ENCODE measurements around the gene NOS2.
"Not testable (repeated sequence)": the region's sequence is repeated elsewhere in the genome, so short reads cannot be mapped to it uniquely, and the experiment has no call there.

Gene NOS2

GRCh38 chr17:27800522-27800921, at the start of gene NOS2:
TSS of gene NOS2 (minus strand) at chr17:27800529. CDS start at chr17:27798809, 1,720 bp downstream.
- no peak within 1 kb of the TSS for H3K27ac ChIP-seq
- ChIA-PET POLR2A (ENCODE audit: low non-redundant PET) (no interaction called here), CTCF (interaction anchor here (1.2 kb wide), 1 partner anchor 79 kb away, joined by 4 read pairs; no protein-coding TSS in a partner anchor)
- DNase-seq (ENCODE audit: low spot score): no peak
- no peak for TF ChIP-seq CTCF (conservative IDR thresholded peaks at IDR 0.05; ENCODE audit: low read depth)

- no peak overlapping the region for H3K27ac ChIP-seq
- POLR2A ChIA-PET (ENCODE audit: low non-redundant PET): no interaction called here
- CTCF ChIA-PET: no interaction called here
- DNase-seq (ENCODE audit: low spot score): no peak
- TF ChIP-seq CTCF (conservative IDR thresholded peaks at IDR 0.05; ENCODE audit: low read depth): no peak
These were observed 49.3 kb upstream of the NOS2 start for GRCh38 chr17:27849474-27850185.

GRCh38 chr17:27848931-27849330, 48.6 kb upstream of the NOS2 start:
- ChIA-PET CTCF (no interaction called here), POLR2A (ENCODE audit: low non-redundant PET) (no interaction called here)
- DNase-seq (ENCODE audit: low spot score): no peak
- TF ChIP-seq CTCF (conservative IDR thresholded peaks at IDR 0.05; ENCODE audit: low read depth): no peak
- no peak overlapping the region for H3K27ac ChIP-seq

GRCh38 chr17:27846808-27847307, 46.5 kb upstream of the NOS2 start:
- DNase-seq (ENCODE audit: low spot score); H3K27ac ChIP-seq; POLR2A ChIA-PET (ENCODE audit: low non-redundant PET): not testable (repeated sequence)
- CTCF ChIA-PET: interaction anchor here (0.8 to 1.1 kb wide), 2 partner anchors 46 to 585 kb away, joined by 3 read pairs; no protein-coding TSS in a partner anchor

- ChIA-PET CTCF (interaction anchor here (1.1 kb wide), 1 partner anchor 47 kb away, joined by 3 read pairs; no protein-coding TSS in a partner anchor), POLR2A (ENCODE audit: low non-redundant PET) (no interaction called here)
- DNase-seq (ENCODE audit: low spot score): no peak
- TF ChIP-seq CTCF (conservative IDR thresholded peaks at IDR 0.05; ENCODE audit: low read depth): no peak
- H3K27ac ChIP-seq: no peak overlapping the region
These were observed 45.8 kb upstream of the NOS2 start for GRCh38 chr17:27846042-27846655.

GRCh38 chr17:27845264-27846041, 45.1 kb upstream of the NOS2 start:
- no peak overlapping the region for H3K27ac ChIP-seq
- ChIA-PET POLR2A (ENCODE audit: low non-redundant PET) (no interaction called here), CTCF (no interaction called here)

More at GRCh38 chr17:27845264-27846041, 45.1 kb upstream of the NOS2 start:
- no peak for TF ChIP-seq CTCF (conservative IDR thresholded peaks at IDR 0.05; ENCODE audit: low read depth)
- no peak for DNase-seq (ENCODE audit: low spot score)
